H9 (cell line): Measurements from ENCODE around the gene ZBTB20. TPM values are rescaled to one million over a fixed set of nuclear protein-coding genes. Genes with fewer than 3 reads are reported as not detected.

Experiments
- DNase-seq: peaks from one replicate; pipeline ENCODE4 v3.0.0-alpha.2; 2017
- H2AFZ ChIP-seq: one replicate; pipeline ENCODE4 v1.6.1; 2013; ENCODE audit warnings: mild to moderate bottlenecking, low read length, control low read depth, moderate library complexity
- H2AK5ac ChIP-seq: 2 replicates; pipeline ENCODE4 v1.6.1; 2013; ENCODE audit warnings: low read length, control low read depth, mixed read lengths; ENCODE audit not compliant: insufficient read length
- H2BK120ac ChIP-seq: one replicate; pipeline ENCODE4 v1.6.1; 2013; ENCODE audit warnings: low read depth, mild to moderate bottlenecking, low read length, control low read depth, inconsistent platforms; ENCODE audit not compliant: poor library complexity, severe bottlenecking
- H2BK12ac ChIP-seq: 2 replicates; pipeline ENCODE4 v1.6.1; 2013; ENCODE audit warnings: low read length, control low read depth, mixed read lengths, low read depth; ENCODE audit not compliant: insufficient read length
- H2BK15ac ChIP-seq: 2 replicates; pipeline ENCODE4 v1.6.1; 2013; ENCODE audit warnings: low read depth, low read length, control low read depth
- H2BK20ac ChIP-seq: one replicate; pipeline ENCODE4 v1.6.1; 2013; ENCODE audit warnings: low read depth, mild to moderate bottlenecking, low read length, control low read depth, inconsistent platforms; ENCODE audit not compliant: poor library complexity, severe bottlenecking
- H2BK5ac ChIP-seq: 2 replicates; pipeline ENCODE4 v1.6.1; 2013; ENCODE audit warnings: low read length, control low read depth, mixed read lengths; ENCODE audit not compliant: insufficient read length
- H3K14ac ChIP-seq: 2 replicates; pipeline ENCODE4 v1.6.1; 2013; ENCODE audit warnings: low read length, control low read depth; ENCODE audit not compliant: insufficient read depth
- H3K18ac ChIP-seq: 2 replicates; pipeline ENCODE4 v1.6.1; 2013; ENCODE audit warnings: low read depth, mild to moderate bottlenecking, mixed read lengths, low read length, control low read depth; ENCODE audit not compliant: insufficient read length
- H3K23ac ChIP-seq: 2 replicates; pipeline ENCODE4 v1.6.1; 2013; ENCODE audit warnings: low read length, control low read depth, mixed read lengths, low read depth; ENCODE audit not compliant: insufficient read length
- H3K23me2 ChIP-seq: 2 replicates; pipeline ENCODE4 v1.6.1; 2013; ENCODE audit warnings: low read depth, mild to moderate bottlenecking, mixed read lengths, low read length, control low read depth; ENCODE audit not compliant: insufficient read length, poor library complexity, severe bottlenecking
- H3K27ac ChIP-seq: 2 replicates; pipeline ENCODE4 v1.5.1; 2013; ENCODE audit warnings: low read length, control low read depth, mixed read lengths, low read depth; ENCODE audit not compliant: insufficient read length
- H3K27me3 ChIP-seq: 2 replicates; pipeline ENCODE4 v1.6.1; 2013; ENCODE audit warnings: low read length, control low read depth, inconsistent platforms; ENCODE audit not compliant: insufficient read depth
- H3K4ac ChIP-seq: 2 replicates; pipeline ENCODE4 v1.6.1; 2013; ENCODE audit warnings: low read depth, mild to moderate bottlenecking, control low read depth, inconsistent platforms, low read length, moderate library complexity
- H3K4me1 ChIP-seq: 2 replicates; pipeline ENCODE4 v1.6.1; 2013; ENCODE audit warnings: low read length, control low read depth, inconsistent platforms; ENCODE audit not compliant: insufficient read depth
- H3K4me2 ChIP-seq: 2 replicates; pipeline ENCODE4 v1.6.1; 2013; ENCODE audit warnings: low read length, control low read depth, mixed read lengths; ENCODE audit not compliant: insufficient read length, insufficient read depth
- H3K56ac ChIP-seq: 2 replicates; pipeline ENCODE4 v1.6.1; 2013; ENCODE audit warnings: low read depth, mild to moderate bottlenecking, mixed read lengths, low read length, control low read depth; ENCODE audit not compliant: insufficient read length
- H3K79me1 ChIP-seq: 2 replicates; pipeline ENCODE4 v1.6.1; 2013; ENCODE audit warnings: low read depth, mild to moderate bottlenecking, moderate library complexity, low read length, control low read depth, inconsistent platforms; ENCODE audit not compliant: insufficient read depth, poor library complexity, severe bottlenecking
- H3K79me2 ChIP-seq: 2 replicates; pipeline ENCODE4 v1.6.1; 2013; ENCODE audit warnings: low read length, control low read depth, inconsistent platforms; ENCODE audit not compliant: insufficient read depth
- H3K9ac ChIP-seq: 2 replicates; pipeline ENCODE4 v1.6.1; 2013; ENCODE audit warnings: low read length, control low read depth, mixed read lengths; ENCODE audit not compliant: insufficient read length; ENCODE audit errors: extremely low read depth
- H3K9me3 ChIP-seq: one replicate; pipeline ENCODE4 v1.6.1; 2013; ENCODE audit warnings: low read depth, low read length, inconsistent platforms; ENCODE audit not compliant: control insufficient read depth
- H3T11ph ChIP-seq: one replicate; pipeline ENCODE4 v1.6.1; 2013; ENCODE audit warnings: mild to moderate bottlenecking, low read length, control low read depth, inconsistent platforms
- H4K20me1 ChIP-seq: one replicate; pipeline ENCODE4 v1.6.1; 2013; ENCODE audit not compliant: control insufficient read depth, insufficient read length, insufficient read depth
- H4K5ac ChIP-seq: 2 replicates; pipeline ENCODE4 v1.6.1; 2013; ENCODE audit warnings: low read depth, mild to moderate bottlenecking, mixed read lengths, low read length, control low read depth; ENCODE audit not compliant: insufficient read length
- H4K8ac ChIP-seq: replicated peaks from 2 replicates; pipeline ENCODE4 v1.6.1; 2013; ENCODE audit warnings: low read length, control low read depth, mixed read lengths, low read depth; ENCODE audit not compliant: insufficient read length
- H4K91ac ChIP-seq: 2 replicates; pipeline ENCODE4 v1.6.1; 2013; ENCODE audit warnings: low read depth, mild to moderate bottlenecking, moderate library complexity, mixed read lengths, low read length, control low read depth; ENCODE audit not compliant: insufficient read length
- H3K27ac Mint-ChIP-seq, 3 experiments: 2 replicates in 2 of 3; 3 replicates in 1 of 3; pipeline ENCODE4 v1.8.0; 2020 to 2021; ENCODE audit warnings: mixed read lengths in 3 of 3, mild to moderate bottlenecking in 1 of 3, moderate library complexity in 1 of 3
- H3K27me3 Mint-ChIP-seq: 2 replicates; pipeline ENCODE4 v1.8.0; 2021; ENCODE audit warnings: low read depth, mild to moderate bottlenecking, moderate library complexity, mixed read lengths
- H3K36me3 Mint-ChIP-seq, 3 experiments: 2 replicates in 2 of 3; 3 replicates in 1 of 3; pipeline ENCODE4 v1.8.0; 2020 to 2021; ENCODE audit warnings: low read depth in 3 of 3, mixed read lengths in 3 of 3; ENCODE audit not compliant: insufficient read depth in 1 of 3
- H3K4me1 Mint-ChIP-seq, 2 experiments: 2 replicates each; pipeline ENCODE4 v1.8.0; 2020; ENCODE audit warnings: mixed read lengths in 2 of 2
- H3K4me3 Mint-ChIP-seq, 2 experiments: 2 replicates in 1 of 2; 3 replicates in 1 of 2; pipeline ENCODE4 v1.8.0; 2020 to 2021; ENCODE audit warnings: mild to moderate bottlenecking in 2 of 2, mixed read lengths in 2 of 2, moderate library complexity in 1 of 2
- H3K9me3 Mint-ChIP-seq, 2 experiments: 2 replicates in 1 of 2; 3 replicates in 1 of 2; pipeline ENCODE4 v1.8.0; 2020; ENCODE audit warnings: mild to moderate bottlenecking in 2 of 2, mixed read lengths in 2 of 2, moderate library complexity in 1 of 2
- CTCF ChIP-seq: fragments of 200-600 bp; sonication (generic); conservative IDR thresholded peaks from 3 replicates; pipeline ENCODE4 v1.8.0; 2021; ENCODE audit warnings: antibody characterized with exemption, mild to moderate bottlenecking
- WGBS: extraction: QIAGEN DNeasy Blood & Tissue Kit; methylation state at CpG from one replicate; pipeline ENCODE4 v1.1.7; 2013; ENCODE audit warnings: missing lambda C conversion rate, low lambda C conversion rate, mixed read lengths; ENCODE audit not compliant: insufficient read length; ENCODE audit errors: extremely low coverage; 5-methylcytosine and 5-hydroxymethylcytosine counted together
- total RNA-seq: library from RNA; stranded (reverse); gene quantifications from 2 replicates; pipeline ENCODE4 v1.2.1, GENCODE V29; 2021

ZBTB20 gene
- total RNA-seq, 1 experiment from 2014 or later: 0.70 TPM

DNA sequence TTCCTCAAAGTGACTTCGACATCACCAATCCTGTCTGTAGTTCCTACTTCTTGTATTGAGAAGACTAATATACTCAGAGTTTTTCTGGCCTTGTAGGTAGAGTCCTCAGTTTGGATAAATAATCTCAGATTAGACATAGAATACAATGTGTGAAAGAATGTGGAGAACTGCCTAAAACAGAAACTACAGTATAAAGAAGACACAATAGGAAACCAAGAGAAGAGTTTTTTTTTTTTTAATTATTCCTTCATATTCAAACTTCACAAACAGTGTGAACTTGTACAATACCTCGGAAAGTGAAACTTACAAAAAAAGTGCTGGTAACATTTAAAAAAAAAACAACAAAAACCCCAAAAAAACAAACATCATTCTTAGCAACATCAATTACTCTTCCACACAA, 832.8 kb downstream of the ZBTB20 start:
- Histone ChIP-seq H3K4me2 (no peak overlapping the region), H3K9ac (no peak overlapping the region), H3K9me3 (no peaks in the 10 kb centered on the region), H4K8ac (no peak overlapping the region), H2BK20ac (no peak overlapping the region), H4K20me1 (no peaks in the 10 kb centered on the region), H2AK5ac (no peak overlapping the region), H2BK120ac (no peak overlapping the region), H3K4ac (no peak overlapping the region), H4K91ac (no peak overlapping the region), H2AFZ (no peak overlapping the region), H2BK15ac (no peak overlapping the region), H2BK12ac (no peak overlapping the region), H2BK5ac (no peak overlapping the region), H3K23ac (no peak overlapping the region), H3K23me2 (no peaks in the 10 kb centered on the region), H3K79me2 (no peaks in the 10 kb centered on the region), H3K18ac (no peak overlapping the region), H3T11ph (no peak overlapping the region), H3K56ac (no peak overlapping the region), H4K5ac (no peak overlapping the region), H3K14ac (no peak overlapping the region), H3K27ac (no peak overlapping the region), H3K4me1 (peaks cover 8% of the 10 kb centered on the region; the same call in 1 of the 2 replicates), H3K27me3 (no peaks in the 10 kb centered on the region), H3K79me1 (no peaks in the 10 kb centered on the region)
- no peak overlapping the region for H3K27ac Mint-ChIP-seq
- H3K4me3 Mint-ChIP-seq: no peak overlapping the region
- no peaks in the 10 kb centered on the region for H3K9me3 Mint-ChIP-seq
- no peak for DNase-seq
- H3K27me3 Mint-ChIP-seq: no peaks in the 10 kb centered on the region
- peaks cover 20 to 23% of the 10 kb centered on the region in 2 experiments for H3K4me1 Mint-ChIP-seq
- no CpG with 5 or more reads among the region's 2 CpGs for WGBS
- H3K36me3 Mint-ChIP-seq: no peaks in the 10 kb centered on the region
- TF ChIP-seq CTCF: no peak
